ENCODE measurements around the gene MYO9A. TPM values are rescaled to one million over a fixed set of nuclear protein-coding genes. Genes with fewer than 3 reads are reported as not detected.

Gene MYO9A
- total RNA-seq (2014; rRNA removed; shearing (Covaris generic); ENCODE audit: low replicate concordance) = 21.1 and 22.6 TPM in 2 replicates

- peak within 1 kb of the TSS; percentile 79 for H3K4me3 ChIP-seq
- H3K9me3 ChIP-seq = no peaks in the 10 kb centered on the region
- no peaks in the 10 kb centered on the region for H3K27me3 ChIP-seq
- DNase-seq = peak; percentile 96
- H3K36me3 ChIP-seq = no peaks in the 10 kb centered on the region
Observed at GRCh38 chr15:72118017-72118978, at the start of gene MYO9A, which contains the start of gene SENP8. MYO9A (minus strand) TSS chr15:72118150; CDS start chr15:72046563, 71,587 bp downstream. SENP8 (plus strand) TSS chr15:72118403; CDS start chr15:72139624, 21,221 bp downstream.

DNA sequence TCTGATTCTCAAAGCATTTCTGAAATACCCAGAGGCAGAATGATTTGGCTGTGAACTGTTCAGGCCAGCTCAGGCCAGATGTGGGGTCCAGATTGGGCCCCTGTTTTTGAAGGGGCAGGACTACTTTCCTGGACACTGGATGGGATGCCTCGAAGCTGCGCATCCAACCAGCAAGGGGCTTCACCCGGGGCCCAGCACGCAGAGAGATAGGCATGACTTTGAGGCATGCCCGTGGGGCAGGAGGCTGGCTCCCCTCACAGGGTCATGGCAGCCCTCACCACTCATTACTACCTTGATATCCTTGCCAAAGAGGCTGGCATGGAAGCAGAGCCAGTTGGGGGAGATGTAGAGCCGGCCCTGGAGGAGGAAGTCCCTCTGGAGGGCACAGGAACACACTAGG lies 49.5 kb upstream of the MYO9A start:
- no peaks in the 10 kb centered on the region for H3K9me3 ChIP-seq
- H3K36me3 ChIP-seq = no peaks in the 10 kb centered on the region
- DNase-seq = no peak
- H3K4me3 ChIP-seq = no peak overlapping the region
- H3K27me3 ChIP-seq = no peaks in the 10 kb centered on the region

DNA sequence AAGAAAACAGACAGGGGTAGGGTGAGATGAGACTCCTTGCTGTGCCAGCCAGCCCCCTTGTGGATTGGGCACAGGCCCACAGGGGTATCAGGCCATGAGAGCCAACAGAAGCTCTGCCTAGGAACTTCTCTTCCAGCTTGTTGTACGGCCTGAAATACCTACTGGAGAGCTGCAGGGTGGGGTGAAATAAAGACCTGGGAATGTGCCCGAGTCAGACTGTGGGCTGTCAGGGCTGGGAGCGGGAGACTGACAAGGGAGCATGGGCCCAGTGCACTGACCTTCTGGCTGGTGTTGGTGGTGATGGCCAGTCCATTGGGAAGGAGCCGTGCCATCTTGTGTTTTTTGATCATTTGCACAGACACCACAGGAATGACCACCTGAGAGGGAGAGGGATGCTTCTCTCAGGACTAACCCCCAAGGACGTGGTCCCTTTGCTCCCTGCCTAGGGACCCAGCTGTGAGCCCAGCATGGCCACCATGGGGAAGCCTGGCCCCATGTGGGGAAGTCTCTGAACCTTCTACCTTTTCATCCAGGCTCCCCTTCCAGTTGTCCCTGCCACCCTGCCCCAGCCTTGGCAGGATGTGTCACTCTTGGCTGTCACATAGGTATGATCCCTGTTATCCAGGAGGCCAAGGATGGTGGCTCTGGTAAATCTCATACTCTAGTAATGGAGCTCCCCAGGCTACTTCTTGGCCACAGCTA lies 48.9 kb upstream of the MYO9A start:
- no peak for DNase-seq
- H3K27me3 ChIP-seq = no peaks in the 10 kb centered on the region
- no peaks in the 10 kb centered on the region for H3K36me3 ChIP-seq
- no peaks in the 10 kb centered on the region for H3K9me3 ChIP-seq
- H3K4me3 ChIP-seq = no peak overlapping the region

DNA sequence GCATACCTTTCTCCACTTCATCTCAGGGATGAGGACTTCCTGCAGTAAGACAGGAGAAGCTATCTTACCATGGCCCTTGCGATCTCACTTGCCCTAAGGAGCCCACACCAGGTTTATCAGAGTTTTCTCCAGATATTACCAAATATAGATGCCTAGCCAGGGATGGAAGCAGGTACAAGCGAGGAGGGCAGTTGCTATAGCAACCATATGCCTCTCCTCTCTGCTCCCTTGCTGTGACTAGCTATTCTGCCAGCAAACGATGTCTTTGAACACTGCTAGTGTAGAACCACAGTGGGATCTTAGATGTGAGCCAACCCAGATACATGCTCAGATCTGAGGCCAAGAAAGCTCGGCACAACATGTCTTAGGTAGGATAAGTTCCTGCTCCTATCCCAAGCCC lies 45.8 kb upstream of the MYO9A start:
- H3K27me3 ChIP-seq = no peaks in the 10 kb centered on the region
- no peak overlapping the region for H3K4me3 ChIP-seq
- H3K9me3 ChIP-seq = no peaks in the 10 kb centered on the region
- DNase-seq = no peak
- H3K36me3 ChIP-seq = no peaks in the 10 kb centered on the region

DNA sequence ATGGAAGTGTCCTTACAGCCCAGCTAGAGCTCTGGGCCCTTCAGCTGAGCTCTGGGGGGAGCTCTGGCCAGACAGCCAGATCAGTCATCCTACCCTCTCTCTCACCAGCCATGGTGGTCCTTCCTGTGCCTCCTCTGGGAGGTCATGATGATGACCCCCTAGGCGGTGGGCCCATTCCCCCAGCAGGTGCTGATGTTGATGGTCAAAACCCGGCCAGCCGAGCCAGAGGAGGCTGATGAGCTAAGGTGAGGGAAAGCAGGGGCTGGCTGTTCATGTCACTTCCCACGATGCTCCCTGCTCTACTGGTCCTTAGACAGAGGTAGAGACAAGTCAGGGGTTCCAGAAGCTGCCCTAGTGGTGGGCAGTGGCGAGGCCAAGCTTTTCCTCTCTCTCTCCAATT lies 44.6 kb upstream of the MYO9A start:
- H3K36me3 ChIP-seq = no peaks in the 10 kb centered on the region
- no peak for DNase-seq
- H3K27me3 ChIP-seq = no peaks in the 10 kb centered on the region
- H3K9me3 ChIP-seq = no peaks in the 10 kb centered on the region
- H3K4me3 ChIP-seq = no peak overlapping the region

DNA sequence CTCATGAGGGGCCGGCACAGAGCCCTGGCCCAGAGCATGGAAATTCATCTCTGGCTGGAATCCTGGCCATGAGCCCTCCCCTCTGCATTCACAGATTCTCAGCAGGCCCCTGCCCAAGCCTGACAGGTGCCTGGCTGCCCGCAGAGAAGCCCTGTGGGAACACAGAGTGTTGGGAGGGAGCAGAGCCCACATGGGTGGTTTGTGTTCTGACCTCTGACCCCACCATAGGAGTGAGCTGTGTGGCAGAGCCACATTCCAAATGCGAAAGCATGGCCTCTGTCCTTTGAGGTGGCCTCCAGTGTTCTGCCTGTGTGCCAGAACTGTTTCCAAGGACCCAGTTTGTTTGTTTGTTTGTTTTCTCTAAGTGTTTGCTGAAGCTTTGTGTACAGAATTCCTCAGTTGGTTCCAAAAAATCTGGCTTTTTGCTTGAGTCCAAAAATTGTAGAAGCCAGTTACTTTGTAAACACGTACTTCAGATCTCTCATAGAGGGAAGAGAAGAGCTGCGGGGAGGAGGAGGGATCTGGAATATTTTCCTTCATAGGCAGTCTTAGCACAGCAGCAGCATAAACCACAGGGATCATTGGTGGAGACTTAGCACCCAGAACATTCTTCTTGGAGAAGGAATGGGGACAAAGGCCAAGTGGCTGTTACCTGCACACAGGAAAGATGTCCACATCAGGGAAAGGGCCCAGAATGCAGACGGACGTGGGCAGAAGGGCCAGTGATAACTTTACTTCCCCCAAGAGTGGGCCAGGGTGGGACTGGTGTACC lies 43.6 kb upstream of the MYO9A start:
- DNase-seq = no peak
- H3K27me3 ChIP-seq = no peaks in the 10 kb centered on the region
- no peaks in the 10 kb centered on the region for H3K9me3 ChIP-seq
- no peak overlapping the region for H3K4me3 ChIP-seq
- H3K36me3 ChIP-seq = no peaks in the 10 kb centered on the region

GRCh38 chr15:72160696-72161245 lies 42.8 kb upstream of the MYO9A start:
- Histone ChIP-seq H3K27me3 (no peaks in the 10 kb centered on the region), H3K4me3 (no peak overlapping the region), H3K9me3 (no peaks in the 10 kb centered on the region), H3K36me3 (no peaks in the 10 kb centered on the region)
- DNase-seq = no peak

DNA sequence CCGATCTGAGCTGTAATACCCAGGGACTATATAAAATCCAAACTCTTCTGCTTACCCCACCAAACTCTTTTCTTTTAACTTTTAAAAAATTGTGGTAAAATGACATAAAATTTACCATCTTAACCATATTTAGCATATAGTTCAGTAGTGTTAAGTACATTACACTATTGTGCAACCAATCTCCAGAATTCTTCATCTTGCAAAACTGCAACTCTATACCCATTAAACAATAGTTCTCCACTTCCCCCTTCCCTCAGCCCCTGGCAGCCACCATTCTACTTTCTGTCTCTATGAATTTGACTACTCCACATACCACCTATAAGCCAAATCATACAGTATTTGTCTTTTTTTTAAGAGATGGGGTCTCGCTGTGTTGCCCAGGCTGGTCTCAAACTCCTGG lies 39.0 kb upstream of the MYO9A start:
- Histone ChIP-seq H3K9me3 (no peaks in the 10 kb centered on the region), H3K4me3 (no peak overlapping the region), H3K27me3 (no peaks in the 10 kb centered on the region), H3K36me3 (no peaks in the 10 kb centered on the region)
- no peak for DNase-seq

- peak; percentile 73 for DNase-seq
- Histone ChIP-seq H3K9me3 (no peaks in the 10 kb centered on the region), H3K27me3 (no peaks in the 10 kb centered on the region), H3K4me3 (peak overlapping the region; percentile 44), H3K36me3 (no peaks in the 10 kb centered on the region)
Observed at GRCh38 chr15:72155635-72156616, 38.0 kb upstream of the MYO9A start.

- no peaks in the 10 kb centered on the region for H3K9me3 ChIP-seq
- no peaks in the 10 kb centered on the region for H3K27me3 ChIP-seq
- peak; percentile 37 for DNase-seq
- H3K4me3 ChIP-seq = no peak overlapping the region; the same call in 1 of the 2 replicates
- no peaks in the 10 kb centered on the region for H3K36me3 ChIP-seq
Observed at GRCh38 chr15:72155003-72155621, 37.2 kb upstream of the MYO9A start.

- DNase-seq = no peak
- Histone ChIP-seq H3K9me3 (no peaks in the 10 kb centered on the region), H3K4me3 (no peak overlapping the region), H3K36me3 (no peaks in the 10 kb centered on the region), H3K27me3 (no peaks in the 10 kb centered on the region)
Observed at GRCh38 chr15:72154316-72154715, 36.4 kb upstream of the MYO9A start.

DNA sequence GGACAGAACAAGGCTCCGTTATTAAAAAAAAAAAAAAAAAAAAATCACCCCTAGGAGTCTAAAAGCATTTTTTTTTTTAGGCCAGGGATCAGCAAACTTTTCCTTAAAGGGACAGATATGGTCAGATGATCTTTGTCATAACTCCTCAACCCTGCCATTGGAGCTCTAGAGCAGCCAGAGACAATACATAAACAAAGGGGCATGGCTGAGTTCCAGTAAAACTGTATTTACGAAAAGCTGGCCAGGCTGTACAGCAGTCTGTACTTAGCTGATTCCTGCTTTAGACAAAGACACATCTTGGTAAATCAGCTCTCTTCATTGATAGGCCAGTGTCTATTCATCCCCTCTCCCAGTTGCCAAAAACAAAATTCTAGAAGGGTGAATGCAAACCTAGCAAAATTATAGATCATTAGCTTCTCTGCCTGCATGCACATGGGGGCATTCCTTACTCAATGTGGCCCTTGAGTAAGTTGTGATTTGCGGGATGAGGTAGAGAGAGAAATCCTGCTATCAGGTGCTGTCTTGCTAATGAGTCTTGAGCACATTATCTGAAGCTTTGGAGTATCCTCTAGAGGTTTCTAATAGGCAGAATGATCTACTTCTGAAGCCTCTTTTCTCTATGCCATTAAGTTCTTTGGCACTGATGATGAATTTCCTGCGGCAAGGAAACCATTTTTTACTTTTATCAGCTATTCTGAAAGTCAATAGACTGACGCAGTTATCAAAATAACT lies 35.5 kb upstream of the MYO9A start:
- Histone ChIP-seq H3K27me3 (no peaks in the 10 kb centered on the region), H3K4me3 (no peak overlapping the region), H3K36me3 (no peaks in the 10 kb centered on the region), H3K9me3 (no peaks in the 10 kb centered on the region)
- DNase-seq = no peak

- DNase-seq = no peak
- no peaks in the 10 kb centered on the region for H3K36me3 ChIP-seq
Observed at GRCh38 chr15:72147418-72147817, 29.5 kb upstream of the MYO9A start.

GRCh38 chr15:72146934-72147333 lies 29.0 kb upstream of the MYO9A start:
- no peak for DNase-seq
- no peaks in the 10 kb centered on the region for H3K36me3 ChIP-seq
- no peaks in the 10 kb centered on the region for H3K27me3 ChIP-seq
- H3K4me3 ChIP-seq = no peak overlapping the region
- H3K9me3 ChIP-seq = no peaks in the 10 kb centered on the region

More at GRCh38 chr15:72147418-72147817, 29.5 kb upstream of the MYO9A start:
- Histone ChIP-seq H3K4me3 (no peak overlapping the region), H3K9me3 (no peaks in the 10 kb centered on the region), H3K27me3 (no peaks in the 10 kb centered on the region)

Measured in MG63 (cell line).